Prostate gland (tissue), 2 donors: ENCODE data around the gene CLEC16A.

Experiments
- CTCF ChIP-seq, 4 experiments: fragments of 200-600 bp in 2 of 4; fragments of 450-650 bp in 2 of 4; sonication (generic) in 2 of 4; IDR thresholded peaks; 1 replicate in 3 of 4; 2 replicates in 1 of 4; pipeline ENCODE4 v1.5.1; 2016 to 2019; ENCODE audit warnings: antibody characterized with exemption in 4 of 4, mild to moderate bottlenecking in 2 of 4, moderate library complexity in 2 of 4
- POLR2A ChIP-seq: fragments of 450-650 bp; IDR thresholded peaks from one replicate; pipeline ENCODE4 v1.6.1; 2016; ENCODE audit warnings: antibody characterized with exemption, mild to moderate bottlenecking

- TF ChIP-seq CTCF (IDR thresholded peaks at IDR 0.05) (no peak), POLR2A (no peak)
Measured at GRCh38 chr16:11205754-11206581, 261.6 kb downstream of the CLEC16A start.
